Activated CD4-positive, alpha-beta T cell treated with anti-CD3 and anti-CD28 coated beads for 36 hours (primary cell): ENCODE measurements around the gene CABP7. TPM values are rescaled to one million over a fixed set of nuclear protein-coding genes. Genes with fewer than 3 reads are reported as not detected.

Experiments
- ATAC-seq: fragments of 200-7000 bp; cut with Tn5 transposase; one replicate; pipeline ENCODE4 v1.10.0; 2021; ENCODE audit warnings: mild to moderate bottlenecking, moderate library complexity
- CTCF ChIA-PET: fragments of 350-600 bp; sonication (Branson Sonifier 250); formaldehyde crosslinking; loops from one replicate; lab custom pipeline; 2021; ENCODE audit warnings: antibody characterized with exemption; lab: Charles Lee
- POLR2A ChIA-PET: fragments of 350-600 bp; sonication (Branson Sonifier 250); formaldehyde crosslinking; loops from one replicate; lab custom pipeline; 2021; ENCODE audit warnings: antibody characterized with exemption, inconsistent platforms; lab: Charles Lee
- DNase-seq: peaks from one replicate; pipeline ENCODE4 v3.0.0-alpha.2; 2020
- H3K27ac Mint-ChIP-seq: one replicate; pipeline ENCODE4 v1.8.0; 2021; ENCODE audit warnings: mixed read lengths
- H3K27me3 Mint-ChIP-seq: one replicate; pipeline ENCODE4 v1.8.0; 2021; ENCODE audit warnings: mixed read lengths
- H3K36me3 Mint-ChIP-seq: one replicate; pipeline ENCODE4 v1.8.0; 2021; ENCODE audit warnings: low read depth, mixed read lengths
- H3K4me1 Mint-ChIP-seq: one replicate; pipeline ENCODE4 v1.8.0; 2021; ENCODE audit warnings: mixed read lengths
- H3K4me3 Mint-ChIP-seq: one replicate; pipeline ENCODE4 v1.8.0; 2021; ENCODE audit warnings: mild to moderate bottlenecking, moderate library complexity, mixed read lengths
- H3K9me3 Mint-ChIP-seq: one replicate; pipeline ENCODE4 v1.8.0; 2021; ENCODE audit warnings: low read depth, mixed read lengths
- intact Hi-C, 2 experiments: fragments of 100-400 bp; cut with DNase I in 1 of 2; cut with micrococcal nuclease in 1 of 2; formaldehyde crosslinking; loops; one replicate each; pipeline versions ENCODE4 v1.14.2 to v1.15.1; 2022 to 2024; cut with DNase I, micrococcal nuclease
- total RNA-seq, 2 experiments: library from RNA; stranded (reverse); gene quantifications; one replicate each; pipeline ENCODE4 v1.2.3, GENCODE V29; 2021

Gene CABP7
- total RNA-seq, 2 experiments from 2014 or later = not detected

GRCh38 chr22:29780748-29781676, 61.2 kb downstream of the CABP7 start:
- ChIA-PET CTCF (no interaction called here), POLR2A (no interaction called here)
- DNase-seq (no peak), ATAC-seq (no peak)
- H3K27ac Mint-ChIP-seq = no peak overlapping the region
- H3K36me3 Mint-ChIP-seq = no peaks in the 10 kb centered on the region
- no peaks in the 10 kb centered on the region for H3K4me1 Mint-ChIP-seq
- H3K4me3 Mint-ChIP-seq = no peak overlapping the region
- no peaks in the 10 kb centered on the region for H3K27me3 Mint-ChIP-seq
- intact Hi-C loops = no loop called here
- no peaks in the 10 kb centered on the region for H3K9me3 Mint-ChIP-seq

Other genes with a start within 250 kb of the CABP7 start
- 1 to 10 TPM; 2.1 to 2.7 TPM for gene NEFH, start 239.8 kb upstream of the CABP7 start, total RNA-seq
- 10 to 100 TPM; 52.4 to 65.7 TPM for gene THOC5, start 166.2 kb upstream of the CABP7 start, total RNA-seq
- gene NIPSNAP1, start 138.9 kb upstream of the CABP7 start, total RNA-seq = 10 to 100 TPM; 75.0 to 78.0 TPM
- 10 to 100 TPM; 40.2 to 43.1 TPM for gene NF2, start 116.4 kb upstream of the CABP7 start, total RNA-seq
- 10 to 100 TPM; 19.2 to 25.1 TPM for gene ZMAT5, start 47.0 kb downstream of the CABP7 start, total RNA-seq
- gene UQCR10, start 47.4 kb downstream of the CABP7 start, total RNA-seq = 10 to 100 TPM; 95.5 to 95.9 TPM
- gene ASCC2, start 118.3 kb downstream of the CABP7 start, total RNA-seq = 10 to 100 TPM; 56.0 to 69.9 TPM
- 10 to 100 TPM; 19.2 to 22.8 TPM for gene MTMR3, start 163.2 kb downstream of the CABP7 start, total RNA-seq